ENCODE measurements around the gene NR2F2.

- TF ChIP-seq CTCF (IDR thresholded peaks at IDR 0.05) (no peak), ZFX (IDR thresholded peaks at IDR 0.05; ENCODE audit: borderline replicate concordance) (no peak)
These were observed 9.5 kb upstream of the NR2F2 start for GRCh38 chr15:96320703-96321638.

Data from 22Rv1 (cell line).